ENCODE data around the gene CYP2J2.
A peak's percentile ranks its signal among the peaks of the same experiment; 100 is the strongest.
"Not testable (repeated sequence)": the region's sequence is repeated elsewhere in the genome, so short reads cannot be mapped to it uniquely, and the experiment has no call there.

Gene CYP2J2

DNA sequence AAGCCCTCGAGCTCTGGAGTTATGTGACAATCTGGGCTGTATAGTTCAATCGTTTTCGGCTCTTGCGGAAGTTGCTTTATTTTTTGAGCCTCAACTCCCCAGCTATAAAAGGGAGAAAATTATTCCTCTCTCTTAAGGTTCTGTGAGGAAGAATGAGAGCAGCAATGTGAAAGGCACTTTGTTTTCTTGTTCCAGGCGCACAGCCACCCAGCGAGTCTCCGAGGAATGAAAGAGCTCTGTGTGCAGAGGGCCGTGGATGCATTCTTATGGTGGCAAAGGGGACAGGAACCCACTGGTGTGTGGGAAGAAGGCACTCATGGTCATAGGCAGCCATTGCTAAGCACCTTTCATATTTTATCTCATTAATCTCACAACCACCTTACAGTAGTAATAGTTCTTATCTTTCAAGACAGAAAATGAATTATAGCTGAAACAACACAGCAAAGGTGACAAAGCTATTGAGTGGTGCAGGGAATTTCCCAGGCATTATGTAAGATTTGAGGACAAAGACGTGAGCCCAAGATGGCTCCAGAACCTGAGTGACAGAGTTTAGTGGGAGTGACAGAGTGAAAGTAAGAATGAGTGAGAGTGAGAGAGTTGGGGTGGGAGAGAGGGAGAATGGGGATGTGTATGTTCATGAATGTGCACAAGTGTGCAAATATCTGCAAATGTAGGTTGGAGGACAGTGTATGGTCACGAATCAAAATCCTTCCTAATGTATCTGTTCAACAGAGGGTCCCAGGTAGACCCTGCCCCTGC is 9.4 kb downstream of the CYP2J2 start:
- Histone ChIP-seq H3K4me1 (ENCODE audit: control insufficient read depth, insufficient read depth, low read length) (peaks cover 17% of the 10 kb centered on the region), H3K4me3 (ENCODE audit: low read length) (peak overlapping the region; percentile 42)

DNA sequence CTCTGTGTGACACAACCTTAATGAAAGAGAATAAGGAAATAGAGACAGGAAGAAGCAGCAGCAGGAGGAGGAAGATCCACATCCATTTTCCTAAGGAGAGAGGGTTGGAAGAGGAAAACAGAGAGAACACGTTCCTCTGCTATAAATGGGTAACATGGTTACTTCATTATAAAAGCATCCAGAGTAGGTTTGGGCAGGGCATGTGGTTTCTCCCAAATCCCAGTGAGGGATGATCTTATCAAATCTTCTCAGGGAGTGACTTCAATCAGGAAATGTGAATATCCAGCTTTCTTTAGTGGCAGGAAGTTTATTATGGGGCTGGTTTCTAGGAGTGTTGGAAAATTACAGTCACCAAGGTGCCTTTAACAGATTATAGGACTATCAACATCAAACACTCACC is 11.1 kb downstream of the CYP2J2 start:
- H3K9ac ChIP-seq (ENCODE audit: low read length) = no peak overlapping the region
- H3K4me1 ChIP-seq (ENCODE audit: control insufficient read depth, insufficient read depth, low read length) = peaks cover 17% of the 10 kb centered on the region
- no peaks in the 10 kb centered on the region for H3K36me3 ChIP-seq (ENCODE audit: control insufficient read depth, insufficient read depth, low read length)
- H3K4me3 ChIP-seq (ENCODE audit: low read length) = no peak overlapping the region
- no peaks in the 10 kb centered on the region for H3K9me3 ChIP-seq (ENCODE audit: control insufficient read depth, low read length)
- no peaks in the 10 kb centered on the region for H3K27me3 ChIP-seq (ENCODE audit: control insufficient read depth, insufficient read depth, low read length)

More for the DNA sequence above, 9.4 kb downstream of the CYP2J2 start:
- no peaks in the 10 kb centered on the region for H3K27me3 ChIP-seq (ENCODE audit: control insufficient read depth, insufficient read depth, low read length)
- no peaks in the 10 kb centered on the region for H3K9me3 ChIP-seq (ENCODE audit: control insufficient read depth, low read length)
- H3K9ac ChIP-seq (ENCODE audit: low read length) = peak overlapping the region; percentile 54
- no peaks in the 10 kb centered on the region for H3K36me3 ChIP-seq (ENCODE audit: control insufficient read depth, insufficient read depth, low read length)

DNA sequence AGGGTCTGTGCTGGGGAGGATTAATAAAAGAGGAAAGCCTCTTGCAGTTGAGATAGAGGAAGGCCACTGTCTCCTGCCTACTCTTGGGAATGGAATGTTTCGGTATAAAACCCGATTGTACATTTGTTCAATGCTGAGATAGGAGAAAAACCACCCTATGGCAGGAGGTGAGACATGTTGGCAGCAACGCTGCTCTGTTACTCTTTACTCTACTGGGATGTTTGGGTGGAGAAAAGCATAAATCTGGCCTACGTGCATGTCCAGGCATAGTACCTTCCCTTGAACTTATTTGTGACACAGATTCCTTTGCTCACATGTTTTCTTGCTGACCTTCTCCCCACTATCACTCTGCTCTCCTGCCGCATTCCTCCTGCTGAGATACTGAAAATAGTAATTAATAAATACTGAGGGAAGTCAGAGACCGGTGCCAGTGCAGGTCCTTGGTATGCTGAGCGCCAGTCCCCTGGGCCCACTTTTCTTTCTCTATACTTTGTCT is 11.7 kb downstream of the CYP2J2 start:
- not testable (repeated sequence) for H3K9ac ChIP-seq (ENCODE audit: low read length); H3K27me3 ChIP-seq (ENCODE audit: control insufficient read depth, insufficient read depth, low read length); H3K9me3 ChIP-seq (ENCODE audit: control insufficient read depth, low read length); H3K36me3 ChIP-seq (ENCODE audit: control insufficient read depth, insufficient read depth, low read length); H3K4me3 ChIP-seq (ENCODE audit: low read length)
- peaks cover 17% of the 10 kb centered on the region for H3K4me1 ChIP-seq (ENCODE audit: control insufficient read depth, insufficient read depth, low read length)

DNA sequence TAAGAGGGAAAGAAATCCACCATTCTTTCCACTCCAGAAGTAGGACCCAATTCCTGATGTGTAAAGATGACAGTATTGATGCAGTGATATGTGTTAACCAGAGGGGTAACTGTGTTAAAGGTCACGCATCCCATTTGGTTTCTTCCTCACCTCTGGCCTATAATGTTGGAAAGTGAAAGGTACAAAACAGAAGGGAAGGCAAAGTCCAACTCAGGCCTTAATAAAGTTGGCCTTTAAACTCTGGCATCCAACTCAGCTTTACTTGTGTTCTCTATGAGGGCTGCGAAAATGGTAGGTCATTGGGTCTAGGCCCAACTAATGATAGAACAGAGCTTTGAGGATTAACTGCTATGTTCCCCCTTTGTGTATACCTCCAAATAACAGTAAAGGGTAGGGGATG is 17.9 kb downstream of the CYP2J2 start:
- no peaks in the 10 kb centered on the region for H3K27me3 ChIP-seq (ENCODE audit: control insufficient read depth, insufficient read depth, low read length)
- H3K9ac ChIP-seq (ENCODE audit: low read length) = no peak overlapping the region
- H3K4me1 ChIP-seq (ENCODE audit: control insufficient read depth, insufficient read depth, low read length) = peaks cover 5% of the 10 kb centered on the region
- H3K9me3 ChIP-seq (ENCODE audit: control insufficient read depth, low read length) = no peaks in the 10 kb centered on the region
- H3K36me3 ChIP-seq (ENCODE audit: control insufficient read depth, insufficient read depth, low read length) = no peaks in the 10 kb centered on the region
- no peak overlapping the region for H3K4me3 ChIP-seq (ENCODE audit: low read length)

DNA sequence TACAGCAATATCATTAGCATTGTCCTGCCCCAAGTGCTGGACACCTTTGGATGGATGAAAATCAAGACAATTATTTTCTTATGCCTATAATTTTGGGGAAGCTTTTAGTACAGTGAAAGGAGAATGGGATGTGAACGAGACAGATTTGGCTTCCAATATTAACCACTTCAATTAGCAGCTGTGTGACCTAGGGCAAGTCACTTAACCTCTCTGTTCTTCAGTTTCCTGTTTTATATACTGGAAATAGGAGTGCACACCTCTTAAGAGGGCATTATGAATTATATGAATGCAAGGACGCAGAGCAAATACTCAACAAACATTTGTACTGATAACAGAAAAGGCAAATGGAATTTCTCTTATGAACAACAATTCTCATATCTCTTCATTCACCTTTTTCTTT is 18.5 kb downstream of the CYP2J2 start:
- Histone ChIP-seq H3K36me3 (ENCODE audit: control insufficient read depth, insufficient read depth, low read length) (no peaks in the 10 kb centered on the region), H3K4me3 (ENCODE audit: low read length) (no peak overlapping the region), H3K9ac (ENCODE audit: low read length) (no peak overlapping the region), H3K9me3 (ENCODE audit: control insufficient read depth, low read length) (no peaks in the 10 kb centered on the region), H3K4me1 (ENCODE audit: control insufficient read depth, insufficient read depth, low read length) (peaks cover 5% of the 10 kb centered on the region), H3K27me3 (ENCODE audit: control insufficient read depth, insufficient read depth, low read length) (no peaks in the 10 kb centered on the region)

DNA sequence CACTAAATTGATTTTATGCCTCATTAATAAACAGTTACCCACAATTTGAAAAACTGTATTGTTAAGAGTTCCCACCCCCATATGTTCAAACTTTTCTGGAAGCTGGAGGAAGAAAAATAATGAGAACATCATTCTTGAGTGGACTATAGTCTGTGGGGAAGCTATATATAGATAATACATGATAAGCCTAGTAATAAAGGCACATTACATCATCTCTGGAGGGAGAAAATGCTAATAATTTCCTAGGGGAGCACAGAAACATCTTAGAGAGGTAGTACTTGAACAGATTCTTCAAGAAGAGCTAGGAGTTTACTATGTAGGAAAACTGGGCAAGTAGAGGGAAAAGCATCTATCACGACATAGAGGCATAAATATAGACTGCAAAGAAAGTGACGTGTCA is 19.6 kb downstream of the CYP2J2 start:
- Histone ChIP-seq H3K36me3 (ENCODE audit: control insufficient read depth, insufficient read depth, low read length) (no peaks in the 10 kb centered on the region), H3K4me1 (ENCODE audit: control insufficient read depth, insufficient read depth, low read length) (peaks cover 5% of the 10 kb centered on the region), H3K27me3 (ENCODE audit: control insufficient read depth, insufficient read depth, low read length) (no peaks in the 10 kb centered on the region), H3K9ac (ENCODE audit: low read length) (no peak overlapping the region), H3K4me3 (ENCODE audit: low read length) (no peak overlapping the region), H3K9me3 (ENCODE audit: control insufficient read depth, low read length) (no peaks in the 10 kb centered on the region)

DNA sequence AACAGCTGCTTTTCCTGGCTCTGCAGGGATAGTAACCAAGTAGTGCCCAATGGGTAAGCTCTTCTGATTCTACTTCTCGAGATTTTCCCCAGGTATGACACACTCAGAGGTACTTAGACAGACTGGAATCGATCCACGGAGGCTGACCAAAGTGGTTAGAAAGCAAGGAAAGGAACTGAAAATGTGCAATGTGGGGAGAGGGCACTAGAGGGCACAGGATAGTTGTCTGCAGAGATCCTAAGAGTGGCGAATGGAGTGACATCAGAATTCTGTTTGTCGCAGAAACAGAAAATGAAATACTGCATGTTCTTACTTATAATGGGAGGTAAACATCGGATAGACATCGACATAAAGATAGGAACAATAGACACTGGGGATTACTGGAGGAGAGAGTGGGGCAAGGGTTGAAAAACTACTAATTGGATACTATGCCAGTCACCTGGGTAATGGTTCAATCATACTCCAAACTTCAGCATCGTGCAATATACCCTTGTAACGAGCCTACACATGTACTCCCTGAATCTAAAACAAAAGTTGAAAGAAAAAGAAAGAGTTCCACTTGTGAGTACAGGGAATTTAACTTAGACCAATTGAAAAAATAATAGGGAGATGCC is 23.3 kb downstream of the CYP2J2 start:
- Histone ChIP-seq H3K4me1 (ENCODE audit: control insufficient read depth, insufficient read depth, low read length) (no peaks in the 10 kb centered on the region), H3K9me3 (ENCODE audit: control insufficient read depth, low read length) (no peaks in the 10 kb centered on the region), H3K36me3 (ENCODE audit: control insufficient read depth, insufficient read depth, low read length) (no peaks in the 10 kb centered on the region), H3K27me3 (ENCODE audit: control insufficient read depth, insufficient read depth, low read length) (no peaks in the 10 kb centered on the region), H3K9ac (ENCODE audit: low read length) (no peak overlapping the region), H3K4me3 (ENCODE audit: low read length) (no peak overlapping the region)

DNA sequence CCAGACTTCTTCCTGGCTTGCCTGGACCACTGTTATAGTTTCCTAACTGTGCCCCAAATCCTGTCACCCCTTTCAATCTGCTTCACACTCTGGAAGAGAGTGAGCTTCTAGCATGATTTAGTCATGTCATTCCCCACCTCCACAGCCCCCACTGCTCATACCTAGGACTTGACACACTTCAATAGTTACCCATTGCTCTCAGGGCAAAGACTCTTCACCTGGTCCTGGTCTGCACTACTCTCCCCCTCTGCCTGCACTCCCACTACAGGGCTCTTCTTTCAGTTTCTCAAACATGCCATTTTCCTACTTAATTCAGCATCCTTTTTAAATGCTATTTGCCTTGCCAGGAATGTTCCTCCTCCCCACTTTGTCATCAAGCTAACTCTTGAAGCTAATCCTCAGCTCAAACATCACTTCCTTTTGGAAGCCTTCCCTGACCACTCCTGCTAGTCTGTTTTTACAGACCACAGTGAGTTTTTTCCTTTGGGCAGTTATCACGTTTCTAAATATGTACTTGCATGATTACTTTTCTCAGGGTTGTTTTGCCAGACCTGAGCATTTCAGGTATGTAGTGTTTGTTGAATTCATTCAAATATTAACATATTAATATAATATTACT is 24.7 kb downstream of the CYP2J2 start:
- H3K36me3 ChIP-seq (ENCODE audit: control insufficient read depth, insufficient read depth, low read length) = no peaks in the 10 kb centered on the region
- no peaks in the 10 kb centered on the region for H3K4me1 ChIP-seq (ENCODE audit: control insufficient read depth, insufficient read depth, low read length)

DNA sequence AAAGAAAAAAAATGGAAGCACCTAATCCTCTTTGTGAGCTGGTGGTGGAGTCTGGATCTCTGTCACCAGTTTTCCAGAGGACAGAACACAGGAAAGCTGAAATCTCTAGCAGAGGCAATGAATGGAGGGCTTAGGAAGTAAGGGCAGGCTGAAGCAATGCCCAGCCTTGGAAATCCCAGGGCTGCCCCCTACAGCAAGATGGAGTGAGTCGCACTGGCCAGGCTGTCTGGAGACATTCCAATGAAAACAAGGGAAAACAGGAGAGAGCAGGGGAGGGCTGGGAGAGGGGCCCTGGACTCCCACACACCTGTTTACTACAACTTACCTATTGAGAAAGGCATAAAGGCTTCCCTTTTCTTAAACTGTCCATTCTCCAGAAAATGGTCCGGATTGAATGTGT is 25.9 kb downstream of the CYP2J2 start:
- Histone ChIP-seq H3K9ac (ENCODE audit: low read length) (no peak overlapping the region), H3K27me3 (ENCODE audit: control insufficient read depth, insufficient read depth, low read length) (no peaks in the 10 kb centered on the region), H3K9me3 (ENCODE audit: control insufficient read depth, low read length) (no peaks in the 10 kb centered on the region), H3K4me1 (ENCODE audit: control insufficient read depth, insufficient read depth, low read length) (no peaks in the 10 kb centered on the region), H3K36me3 (ENCODE audit: control insufficient read depth, insufficient read depth, low read length) (no peaks in the 10 kb centered on the region), H3K4me3 (ENCODE audit: low read length) (no peak overlapping the region)

More for the DNA sequence above, 24.7 kb downstream of the CYP2J2 start:
- Histone ChIP-seq H3K9me3 (ENCODE audit: control insufficient read depth, low read length) (no peaks in the 10 kb centered on the region), H3K27me3 (ENCODE audit: control insufficient read depth, insufficient read depth, low read length) (no peaks in the 10 kb centered on the region), H3K9ac (ENCODE audit: low read length) (no peak overlapping the region), H3K4me3 (ENCODE audit: low read length) (no peak overlapping the region)

DNA sequence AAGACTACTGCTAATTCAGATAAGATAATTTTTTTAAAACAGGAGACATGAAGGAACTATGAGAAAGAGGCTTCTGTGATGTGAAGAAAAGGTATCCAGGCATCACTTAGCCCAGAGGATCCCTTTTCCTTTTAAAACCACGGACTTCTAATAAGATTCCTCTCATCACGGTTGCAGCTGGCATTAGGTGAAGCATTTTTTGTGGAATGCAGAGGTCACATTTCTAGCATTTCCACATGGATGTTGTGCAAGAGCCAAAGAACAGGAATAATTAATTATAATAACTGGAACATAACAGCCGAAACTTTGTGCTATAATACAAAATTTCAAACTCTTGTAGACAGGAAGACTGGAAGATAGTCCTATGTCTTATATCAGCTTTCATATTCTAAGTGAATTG is 27.6 kb downstream of the CYP2J2 start:
- H3K36me3 ChIP-seq (ENCODE audit: control insufficient read depth, insufficient read depth, low read length) = no peaks in the 10 kb centered on the region
- no peaks in the 10 kb centered on the region for H3K9me3 ChIP-seq (ENCODE audit: control insufficient read depth, low read length)
- H3K9ac ChIP-seq (ENCODE audit: low read length) = no peak overlapping the region
- no peaks in the 10 kb centered on the region for H3K27me3 ChIP-seq (ENCODE audit: control insufficient read depth, insufficient read depth, low read length)
- no peaks in the 10 kb centered on the region for H3K4me1 ChIP-seq (ENCODE audit: control insufficient read depth, insufficient read depth, low read length)
- H3K4me3 ChIP-seq (ENCODE audit: low read length) = no peak overlapping the region

DNA sequence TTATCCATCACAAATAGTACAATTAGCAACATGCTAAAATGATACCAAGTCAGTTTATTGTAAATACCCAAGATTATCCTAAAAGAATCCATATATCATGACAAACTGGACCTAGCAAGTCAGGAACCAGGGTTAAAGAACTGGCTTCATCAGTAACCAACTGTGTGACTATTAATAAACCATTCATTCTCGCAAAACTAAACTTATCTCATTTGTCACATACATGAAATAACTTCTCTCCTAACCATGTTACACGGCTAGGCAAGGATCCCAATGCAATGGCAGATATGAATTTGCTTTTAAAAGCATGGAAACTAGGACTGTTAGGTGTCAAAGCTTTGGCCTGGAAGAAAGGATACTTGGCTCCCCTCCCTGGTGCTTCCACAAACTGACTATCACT is 29.4 kb downstream of the CYP2J2 start:
- Histone ChIP-seq H3K4me1 (ENCODE audit: control insufficient read depth, insufficient read depth, low read length) (peaks cover 6% of the 10 kb centered on the region), H3K36me3 (ENCODE audit: control insufficient read depth, insufficient read depth, low read length) (no peaks in the 10 kb centered on the region), H3K27me3 (ENCODE audit: control insufficient read depth, insufficient read depth, low read length) (no peaks in the 10 kb centered on the region), H3K9me3 (ENCODE audit: control insufficient read depth, low read length) (no peaks in the 10 kb centered on the region), H3K4me3 (ENCODE audit: low read length) (no peak overlapping the region), H3K9ac (ENCODE audit: low read length) (no peak overlapping the region)
